Effector CD8-positive, alpha-beta T cell (primary cell): Measurements from ENCODE around the gene RHOJ.
"Not testable (repeated sequence)": the region's sequence is repeated elsewhere in the genome, so short reads cannot be mapped to it uniquely, and the experiment has no call there.

Experiments used
- DNase-seq: peaks from one replicate; lab custom pipeline; 2025; lab: John Stamatoyannopoulos, UW

The RHOJ gene

DNA sequence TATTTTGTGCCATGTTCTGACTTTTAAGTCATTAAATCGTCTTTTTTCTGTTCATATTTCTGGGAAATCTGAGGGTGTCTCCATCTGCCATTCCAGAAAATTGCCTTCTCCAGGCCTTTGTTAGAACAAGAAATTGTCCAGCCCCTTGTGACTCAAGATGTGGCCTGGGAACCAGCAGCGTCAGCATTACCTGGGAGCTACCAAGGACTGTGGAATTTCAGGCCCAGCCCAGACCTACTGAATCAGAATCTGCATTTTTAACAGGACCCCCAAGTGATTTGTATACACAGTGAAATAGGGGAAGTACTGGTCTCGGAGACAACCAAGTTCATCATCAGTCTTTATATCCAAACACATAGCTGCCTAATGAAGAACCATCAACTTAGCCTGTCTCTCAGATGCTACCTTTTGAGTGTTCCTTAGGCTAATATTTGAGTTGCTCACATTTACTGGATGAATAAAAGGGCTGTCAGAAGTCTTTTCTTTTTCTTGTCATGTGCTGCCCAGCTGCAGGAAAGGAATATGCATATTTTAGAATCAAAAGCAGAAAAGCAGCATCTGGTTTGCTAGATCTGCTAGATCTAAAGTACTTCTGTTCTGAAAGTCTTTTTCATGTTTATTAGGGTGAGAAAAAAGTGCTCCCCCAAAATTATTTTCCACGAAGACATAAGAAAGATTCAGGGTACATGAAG lies 93.3 kb downstream of the RHOJ start:
- DNase-seq = no peak

- DNase-seq = no peak
Measured at GRCh38 chr14:63299351-63300110, 95.3 kb downstream of the RHOJ start.

DNA sequence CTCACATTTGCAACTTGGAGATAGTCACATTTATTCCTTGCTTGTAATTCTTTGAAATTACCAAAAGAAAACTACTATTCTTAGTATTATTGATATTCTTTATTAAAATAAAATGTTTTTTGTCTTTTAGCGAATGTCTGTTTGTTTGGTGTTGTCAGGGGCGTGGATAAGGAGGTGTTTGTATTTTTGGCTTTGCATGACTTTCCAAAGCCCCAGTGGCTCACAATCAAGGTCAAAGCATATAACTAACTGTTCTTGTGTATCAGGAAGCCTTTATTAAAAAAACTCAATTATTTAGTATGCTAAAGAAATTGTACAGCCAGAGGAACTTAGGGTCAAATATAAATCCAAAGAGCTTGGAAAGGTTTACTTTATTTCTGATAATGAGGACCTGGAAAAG lies 96.6 kb downstream of the RHOJ start:
- DNase-seq = no peak

DNA sequence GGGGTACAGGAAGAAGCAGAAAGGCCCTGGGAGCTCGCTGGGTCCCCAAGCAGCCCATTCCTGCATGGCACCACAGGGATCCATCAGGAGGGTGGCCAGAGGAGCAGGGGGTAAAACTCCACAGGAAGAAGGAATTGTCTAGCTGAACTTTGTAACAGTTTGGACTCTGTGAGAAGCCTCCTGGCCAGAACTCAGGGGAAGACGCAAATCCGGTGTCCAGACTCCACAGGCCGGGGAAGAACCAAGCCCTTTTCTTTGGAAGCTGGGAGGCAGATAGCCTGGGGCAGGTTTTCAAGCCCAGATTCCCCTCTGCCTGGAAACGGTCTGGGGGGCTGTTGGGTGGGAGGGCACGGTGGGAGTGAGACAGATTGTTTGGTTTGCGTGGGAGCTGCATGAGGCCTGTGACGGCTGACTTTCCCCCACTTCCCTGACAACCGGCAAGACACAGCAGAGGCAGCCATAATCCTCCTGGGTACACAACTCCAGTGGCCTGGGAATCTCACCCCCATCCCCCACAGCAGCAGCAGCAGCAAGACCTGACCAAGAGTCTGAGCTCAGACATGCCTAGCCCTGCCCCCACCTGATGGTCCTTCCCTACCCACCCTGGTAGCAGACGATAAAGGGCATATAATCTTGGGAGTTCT lies 97.8 kb downstream of the RHOJ start:
- DNase-seq = no peak

DNA sequence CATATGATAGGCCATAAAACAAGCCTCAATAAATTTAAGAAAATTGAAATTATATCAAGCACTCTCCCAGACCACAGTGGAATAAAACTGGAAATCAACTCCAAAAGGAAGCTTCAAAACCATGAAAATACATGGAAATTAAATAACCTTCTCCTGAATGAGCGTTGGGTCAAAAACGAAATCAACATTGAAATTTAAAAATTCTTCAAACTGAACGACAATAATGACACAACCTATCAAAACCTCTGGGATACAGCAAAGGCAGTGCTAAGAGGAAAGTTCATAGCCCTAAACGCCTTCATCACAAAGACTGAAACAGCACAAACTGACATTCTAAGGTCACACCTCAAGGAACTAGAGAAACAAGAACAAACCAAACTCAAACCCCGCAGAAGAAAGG lies 100.2 kb downstream of the RHOJ start:
- DNase-seq = not testable (repeated sequence)

- no peak for DNase-seq
Measured at GRCh38 chr14:63308723-63309317, 104.6 kb downstream of the RHOJ start.

DNA sequence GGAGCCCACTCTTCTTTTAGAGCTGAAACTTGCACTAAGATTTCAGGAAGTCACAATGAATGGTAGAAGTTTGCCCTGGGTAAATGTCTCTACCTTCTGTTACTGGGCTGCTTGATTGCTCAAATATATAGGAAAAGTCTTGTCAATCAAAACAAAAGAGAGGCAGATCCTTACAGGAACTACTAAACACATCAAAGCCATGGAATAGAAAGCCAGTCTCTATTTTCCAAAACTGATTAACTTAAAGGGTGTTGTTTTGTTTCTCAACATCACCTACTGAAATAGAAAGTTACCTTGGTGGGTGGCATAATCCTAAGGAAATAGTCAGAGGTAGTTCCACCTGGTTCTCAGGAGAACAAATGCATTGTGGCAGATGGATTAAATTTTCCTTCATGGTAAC lies 114.6 kb downstream of the RHOJ start, which contains the start of gene GPHB5:
Gene GPHB5, minus strand, starts transcription at position 101 of the 400 bp plus-strand sequence. CDS start 1,086 bp downstream, outside the sequence.
- no peak for DNase-seq

GRCh38 chr14:63322472-63322871 lies 118.2 kb downstream of the RHOJ start:
- DNase-seq = no peak

DNA sequence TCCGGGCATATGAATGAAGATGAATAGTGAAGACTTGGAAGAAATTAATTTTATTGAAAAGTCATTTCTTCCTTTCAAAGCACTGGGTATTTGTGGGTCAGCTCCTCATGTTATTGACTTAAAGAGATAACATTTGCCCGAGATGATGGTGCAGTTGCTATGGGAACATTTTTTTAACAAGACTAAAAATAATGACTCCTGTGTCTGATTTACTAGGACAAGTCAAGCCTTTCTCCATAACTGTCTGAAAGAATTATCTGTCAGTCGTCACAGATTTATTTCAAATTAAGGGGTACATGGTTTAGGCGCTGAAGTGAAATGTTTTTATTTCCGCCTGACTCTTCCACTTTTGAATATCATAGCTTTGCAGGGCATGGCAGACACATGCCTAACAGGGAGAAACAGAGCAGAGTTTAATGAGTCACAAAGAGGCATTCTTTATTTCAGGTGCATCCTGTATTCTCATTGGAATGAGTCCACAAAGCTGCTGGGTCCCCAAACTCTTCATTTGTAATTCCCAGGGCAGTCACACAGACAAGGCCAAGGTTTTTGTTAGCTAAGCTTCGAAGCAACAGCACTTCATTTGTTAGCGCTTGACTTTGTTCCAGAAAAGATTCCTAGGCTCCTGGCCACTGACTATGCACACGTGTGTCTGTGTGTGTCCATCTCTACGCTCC lies 118.8 kb downstream of the RHOJ start:
- DNase-seq = no peak

- no peak for DNase-seq
Measured at GRCh38 chr14:63326840-63327239, 122.6 kb downstream of the RHOJ start.

DNA sequence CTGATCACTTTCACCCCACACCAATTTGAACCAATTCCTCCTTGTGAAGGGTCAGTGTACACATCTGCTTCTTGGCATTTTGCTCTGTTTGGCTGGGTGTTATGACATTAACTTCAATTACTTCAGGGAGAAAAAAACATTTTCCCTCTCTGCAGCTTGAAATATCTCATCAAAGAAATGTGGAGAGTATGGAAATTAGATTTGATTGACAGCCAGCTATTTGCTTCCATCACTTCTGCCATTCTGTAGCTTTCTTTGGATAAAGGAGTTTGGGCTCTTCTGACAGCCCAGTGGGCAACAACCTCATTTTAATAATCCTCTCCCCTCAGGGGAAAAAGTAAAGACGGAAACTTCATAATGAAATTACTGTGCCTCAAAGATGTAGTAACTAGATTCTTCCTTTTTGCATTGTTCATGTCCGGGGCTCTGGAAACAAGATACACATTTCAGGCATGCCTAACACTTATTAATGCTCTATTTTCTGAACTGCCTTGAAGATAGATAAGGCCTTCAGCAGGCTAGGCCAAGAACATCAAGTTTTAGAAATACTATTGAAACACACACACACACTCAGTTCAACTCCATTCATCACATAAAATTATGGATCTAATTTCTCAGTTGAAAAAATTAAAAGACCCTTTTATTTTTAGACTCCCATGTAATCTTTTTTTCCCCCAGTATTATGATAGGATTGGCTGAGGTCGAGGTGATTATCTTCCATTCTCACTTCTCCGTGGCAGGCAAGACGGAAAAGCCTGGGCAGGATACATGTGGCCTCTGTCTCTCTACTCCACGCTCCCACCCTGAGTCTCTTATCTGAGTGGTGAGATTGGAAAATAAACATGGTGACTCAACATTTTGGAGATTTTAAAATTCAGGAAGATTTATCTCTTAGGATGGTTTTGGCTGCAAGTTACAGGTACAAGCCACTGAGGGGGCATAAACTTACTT lies 124.8 kb downstream of the RHOJ start:
- DNase-seq = no peak

- DNase-seq = no peak
Measured at GRCh38 chr14:63342371-63342770, 138.1 kb downstream of the RHOJ start.
